ENCODE measurements around the gene TSC1.

TSC1 gene

DNA sequence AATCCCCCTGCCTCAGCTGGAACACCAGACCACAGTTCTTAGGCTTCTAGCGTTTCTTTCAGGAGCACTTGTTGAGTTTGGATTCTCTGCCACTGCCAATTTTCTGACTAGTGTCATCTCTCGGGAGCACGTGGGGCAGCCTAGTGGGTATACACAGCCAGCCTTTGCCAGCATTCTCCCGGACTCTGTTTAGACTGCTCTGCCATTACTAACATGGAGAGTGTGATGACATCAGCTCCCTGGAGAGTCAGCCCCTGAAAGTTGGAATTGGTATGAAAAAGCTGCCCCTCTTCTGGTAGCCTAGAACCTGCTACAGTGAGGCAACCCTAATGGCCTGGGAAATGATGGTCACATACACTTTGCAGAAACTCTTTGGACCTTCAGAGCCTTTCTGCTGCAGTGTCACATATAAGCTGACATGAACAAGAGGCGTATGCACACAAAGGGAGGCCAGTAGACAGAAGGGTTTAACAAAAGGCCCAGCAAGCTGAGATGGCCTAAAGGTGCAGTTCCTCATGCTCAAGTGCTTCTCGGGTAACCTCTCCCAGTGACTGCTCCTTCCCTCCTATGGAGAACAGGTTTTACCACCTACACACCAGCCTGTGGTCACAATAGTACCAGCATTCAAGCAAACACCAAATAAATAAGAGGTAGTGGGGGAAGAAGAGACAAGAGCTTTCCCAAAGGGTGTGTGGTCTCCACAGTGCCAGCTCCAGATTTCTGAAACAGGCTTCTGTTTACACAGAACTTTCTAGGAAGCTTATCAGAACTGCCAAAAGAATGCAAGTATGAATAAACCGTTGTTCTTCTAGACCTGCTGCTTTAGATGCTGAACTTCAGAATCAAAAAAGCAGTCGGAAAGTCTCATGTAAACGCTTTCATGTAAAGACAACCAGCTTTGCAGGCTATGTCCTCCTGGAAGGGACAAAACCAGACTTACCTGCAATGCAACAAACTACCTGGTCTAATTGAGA lies 49.3 kb downstream of the TSC1 start:
- in situ Hi-C loops (cut with MboI; ENCODE audit: low pct_unique_long_range_greater_than_20kb, low sequenced_read_pairs, unreplicated experiment) = no loop called here
- TF ChIP-seq, protein P1, sequence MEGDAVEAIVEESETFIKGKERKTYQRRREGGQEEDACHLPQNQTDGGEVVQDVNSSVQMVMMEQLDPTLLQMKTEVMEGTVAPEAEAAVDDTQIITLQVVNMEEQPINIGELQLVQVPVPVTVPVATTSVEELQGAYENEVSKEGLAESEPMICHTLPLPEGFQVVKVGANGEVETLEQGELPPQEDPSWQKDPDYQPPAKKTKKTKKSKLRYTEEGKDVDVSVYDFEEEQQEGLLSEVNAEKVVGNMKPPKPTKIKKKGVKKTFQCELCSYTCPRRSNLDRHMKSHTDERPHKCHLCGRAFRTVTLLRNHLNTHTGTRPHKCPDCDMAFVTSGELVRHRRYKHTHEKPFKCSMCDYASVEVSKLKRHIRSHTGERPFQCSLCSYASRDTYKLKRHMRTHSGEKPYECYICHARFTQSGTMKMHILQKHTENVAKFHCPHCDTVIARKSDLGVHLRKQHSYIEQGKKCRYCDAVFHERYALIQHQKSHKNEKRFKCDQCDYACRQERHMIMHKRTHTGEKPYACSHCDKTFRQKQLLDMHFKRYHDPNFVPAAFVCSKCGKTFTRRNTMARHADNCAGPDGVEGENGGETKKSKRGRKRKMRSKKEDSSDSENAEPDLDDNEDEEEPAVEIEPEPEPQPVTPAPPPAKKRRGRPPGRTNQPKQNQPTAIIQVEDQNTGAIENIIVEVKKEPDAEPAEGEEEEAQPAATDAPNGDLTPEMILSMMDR (IDR thresholded peaks at IDR 0.05; ENCODE audit: extremely low read depth, insufficient read depth, missing control alignments) = no peak
- no peak for DNase-seq (ENCODE audit: low spot score)

DNA sequence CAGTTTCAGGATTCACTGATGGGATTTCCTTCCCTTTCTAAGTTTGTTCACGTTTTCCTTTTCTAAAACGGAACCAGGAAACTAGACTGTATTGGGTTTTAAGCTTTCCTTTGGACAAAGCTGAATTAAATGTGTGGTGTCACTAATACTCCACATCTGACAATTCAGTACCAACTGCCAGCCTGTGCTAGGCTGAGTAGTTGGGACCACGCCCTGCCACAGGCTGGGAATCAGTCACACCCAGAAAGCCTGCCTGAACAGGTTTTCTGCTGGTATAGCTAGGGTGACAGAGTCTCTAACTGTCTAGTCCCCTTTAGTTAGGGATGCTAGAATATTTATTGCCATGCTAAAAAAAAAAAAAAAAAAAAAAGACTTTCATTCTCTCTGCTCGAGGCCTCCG lies 50.1 kb downstream of the TSC1 start:
- in situ Hi-C loops (cut with MboI; ENCODE audit: low pct_unique_long_range_greater_than_20kb, low sequenced_read_pairs, unreplicated experiment) = no loop called here
- no peak for DNase-seq (ENCODE audit: low spot score)
- TF ChIP-seq, protein P1 (IDR thresholded peaks at IDR 0.05; ENCODE audit: extremely low read depth, insufficient read depth, missing control alignments) = no peak

DNA sequence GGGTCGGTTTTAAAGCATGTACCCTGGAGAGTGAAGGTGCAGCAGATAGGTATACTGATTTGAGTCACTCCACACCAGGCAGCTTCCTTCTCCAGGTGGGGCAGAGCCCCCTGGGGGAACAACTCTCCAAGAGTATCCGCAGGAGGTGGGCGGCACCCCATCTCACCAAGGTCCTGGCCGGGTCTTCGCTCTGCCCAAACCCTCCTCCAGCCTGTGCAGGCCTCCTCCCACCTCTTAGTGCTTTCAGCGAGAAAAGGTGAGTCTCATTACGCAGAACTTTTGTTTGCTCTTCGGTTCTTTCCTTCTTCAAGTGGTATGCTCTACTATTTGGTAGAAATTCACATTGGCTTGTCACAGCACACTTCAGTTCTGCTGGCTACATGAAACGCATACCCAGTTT lies 52.0 kb downstream of the TSC1 start:
- in situ Hi-C loops (cut with MboI; ENCODE audit: low pct_unique_long_range_greater_than_20kb, low sequenced_read_pairs, unreplicated experiment) = no loop called here
- TF ChIP-seq, protein P1 (IDR thresholded peaks at IDR 0.05; ENCODE audit: extremely low read depth, insufficient read depth, missing control alignments) = no peak
- no peak for DNase-seq (ENCODE audit: low spot score)

DNA sequence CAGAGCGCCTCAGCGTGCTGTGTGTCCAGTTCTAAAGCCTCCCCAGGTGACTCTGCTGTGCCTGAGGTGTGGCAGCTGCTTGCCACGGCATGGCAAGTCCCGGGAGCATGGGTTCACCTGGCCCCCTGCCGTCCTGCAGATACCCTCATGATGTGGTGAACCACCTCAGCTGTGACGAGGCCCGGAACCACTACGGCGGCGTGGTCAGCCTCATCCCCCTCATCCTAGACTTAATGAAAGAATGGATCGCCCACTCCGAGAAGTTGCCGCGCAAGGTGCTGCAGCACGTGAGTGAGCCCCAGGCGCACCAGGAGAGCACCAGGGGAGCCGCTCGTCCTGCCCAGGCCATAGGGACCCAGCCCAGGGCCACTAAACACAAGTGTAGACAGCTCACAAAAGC lies 56.3 kb downstream of the TSC1 start:
- no peak for DNase-seq (ENCODE audit: low spot score)
- TF ChIP-seq, protein P1 (IDR thresholded peaks at IDR 0.05; ENCODE audit: extremely low read depth, insufficient read depth, missing control alignments) = no peak
- in situ Hi-C loops (cut with MboI; ENCODE audit: low pct_unique_long_range_greater_than_20kb, low sequenced_read_pairs, unreplicated experiment) = no loop called here

DNA sequence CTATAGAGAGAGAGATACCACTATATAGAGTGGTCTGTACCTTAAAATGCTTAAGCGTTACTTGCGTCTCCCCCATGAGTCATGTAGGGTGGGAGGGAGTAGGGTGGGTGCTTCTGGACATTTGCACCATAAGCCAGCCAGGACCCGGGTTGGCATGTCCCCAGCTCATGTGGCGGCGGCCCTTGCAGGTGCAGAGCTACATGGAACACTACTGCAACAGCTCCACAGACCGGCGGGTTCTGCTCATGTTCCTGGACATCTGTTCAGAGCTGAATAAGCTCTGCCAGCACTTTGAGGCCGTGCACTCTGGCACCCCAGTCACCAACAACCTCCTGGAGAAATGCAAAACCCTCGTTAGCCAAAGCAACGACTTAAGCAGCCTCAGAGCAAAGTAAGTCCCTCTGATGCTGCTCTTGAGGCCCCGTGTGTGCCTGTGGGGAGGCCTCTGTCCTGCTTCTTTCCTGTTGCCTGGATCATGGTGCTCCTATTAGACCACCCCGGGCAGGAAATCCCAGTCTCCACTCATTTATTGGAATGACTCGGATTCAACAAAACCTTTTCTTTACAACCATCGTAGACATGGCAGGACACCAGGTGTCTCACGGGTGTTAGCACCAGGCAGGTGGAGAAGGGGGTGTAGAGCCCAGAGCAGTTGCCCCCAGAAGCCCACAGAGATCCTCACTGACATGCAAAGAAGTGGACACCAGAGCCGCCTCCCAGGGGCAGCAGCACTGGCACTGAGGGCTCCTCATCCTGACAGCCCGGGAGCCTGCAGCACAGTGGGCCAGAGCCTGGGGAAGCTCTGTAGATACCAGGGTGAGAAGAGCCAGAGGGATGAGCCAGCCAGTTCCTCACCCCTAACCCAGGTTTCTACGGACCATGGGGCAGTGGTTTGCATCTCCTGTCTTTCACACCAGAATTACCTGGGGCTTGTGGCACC lies 57.0 kb downstream of the TSC1 start:
- in situ Hi-C loops (cut with MboI; ENCODE audit: low pct_unique_long_range_greater_than_20kb, low sequenced_read_pairs, unreplicated experiment) = no loop called here
- TF ChIP-seq, protein P1 (IDR thresholded peaks at IDR 0.05; ENCODE audit: extremely low read depth, insufficient read depth, missing control alignments) = no peak
- no peak for DNase-seq (ENCODE audit: low spot score)

DNA sequence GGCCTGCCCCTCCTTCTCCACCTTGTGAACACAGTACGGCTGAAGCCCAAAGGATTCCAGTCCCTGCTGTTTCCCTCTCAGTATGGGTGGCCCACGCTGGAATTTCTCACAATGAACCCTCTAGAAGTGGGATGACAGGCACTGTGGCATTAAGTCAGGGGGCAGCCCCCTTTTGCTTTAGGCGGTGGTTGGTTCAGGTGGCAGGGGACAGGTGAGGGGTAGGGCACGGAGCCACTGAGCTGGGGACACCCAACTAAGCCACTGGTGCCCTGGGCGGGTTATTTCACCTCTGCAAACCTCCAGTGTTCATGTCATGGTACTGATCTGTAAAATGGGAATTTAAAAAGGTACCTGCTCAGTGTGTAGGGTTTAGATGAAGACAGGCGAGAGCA lies 58.1 kb downstream of the TSC1 start:
- no peak for DNase-seq (ENCODE audit: low spot score)
- TF ChIP-seq, protein P1 (IDR thresholded peaks at IDR 0.05; ENCODE audit: extremely low read depth, insufficient read depth, missing control alignments) = no peak
- in situ Hi-C loops (cut with MboI; ENCODE audit: low pct_unique_long_range_greater_than_20kb, low sequenced_read_pairs, unreplicated experiment) = no loop called here

All from GM13977 (cell line).